Measurements from ENCODE around the gene FRMD4B.

DNA sequence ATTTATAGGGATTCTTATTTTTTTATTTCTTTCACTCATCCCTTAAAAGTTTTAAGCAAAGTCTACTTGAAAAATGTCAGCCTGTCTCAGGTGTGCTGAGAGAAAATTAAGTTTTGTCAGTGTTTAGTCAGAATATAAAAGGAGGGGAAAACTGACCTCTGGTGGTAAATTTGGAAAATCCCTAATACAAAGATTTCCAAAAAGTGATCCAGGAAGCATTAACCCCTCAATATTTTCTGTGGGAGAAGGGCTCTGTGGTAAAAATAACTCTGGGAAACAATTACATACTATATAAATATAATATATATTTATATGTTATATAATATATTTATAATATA is 41.0 kb upstream of the FRMD4B start:
- no peak for TF ChIP-seq POLR2A (IDR thresholded peaks at IDR 0.05)
- TF ChIP-seq, protein P1, sequence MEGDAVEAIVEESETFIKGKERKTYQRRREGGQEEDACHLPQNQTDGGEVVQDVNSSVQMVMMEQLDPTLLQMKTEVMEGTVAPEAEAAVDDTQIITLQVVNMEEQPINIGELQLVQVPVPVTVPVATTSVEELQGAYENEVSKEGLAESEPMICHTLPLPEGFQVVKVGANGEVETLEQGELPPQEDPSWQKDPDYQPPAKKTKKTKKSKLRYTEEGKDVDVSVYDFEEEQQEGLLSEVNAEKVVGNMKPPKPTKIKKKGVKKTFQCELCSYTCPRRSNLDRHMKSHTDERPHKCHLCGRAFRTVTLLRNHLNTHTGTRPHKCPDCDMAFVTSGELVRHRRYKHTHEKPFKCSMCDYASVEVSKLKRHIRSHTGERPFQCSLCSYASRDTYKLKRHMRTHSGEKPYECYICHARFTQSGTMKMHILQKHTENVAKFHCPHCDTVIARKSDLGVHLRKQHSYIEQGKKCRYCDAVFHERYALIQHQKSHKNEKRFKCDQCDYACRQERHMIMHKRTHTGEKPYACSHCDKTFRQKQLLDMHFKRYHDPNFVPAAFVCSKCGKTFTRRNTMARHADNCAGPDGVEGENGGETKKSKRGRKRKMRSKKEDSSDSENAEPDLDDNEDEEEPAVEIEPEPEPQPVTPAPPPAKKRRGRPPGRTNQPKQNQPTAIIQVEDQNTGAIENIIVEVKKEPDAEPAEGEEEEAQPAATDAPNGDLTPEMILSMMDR (IDR thresholded peaks at IDR 0.05) = no peak
